DND-41 (cell line): Measurements from ENCODE around the gene CNTRL.
A peak's percentile ranks its signal among the peaks of the same experiment; 100 is the strongest.

Source experiments
- ATAC-seq: fragments of 200-7000 bp; cut with Tn5 transposase; 3 replicates; pipeline ENCODE4 v1.9.1; 2021; ENCODE audit warnings: low read depth; ENCODE audit not compliant: insufficient read depth
- DNase-seq: peaks from one replicate; pipeline ENCODE4 v3.0.0-alpha.2; 2020
- H2AFZ ChIP-seq: 2 replicates; pipeline ENCODE4 v1.6.0; 2012; ENCODE audit warnings: low read depth, low read length
- H3K27ac ChIP-seq: 2 replicates; pipeline ENCODE4 v1.5.1; 2012; ENCODE audit warnings: low read length, inconsistent platforms
- H3K27me3 ChIP-seq: fragments of 200-600 bp; sonication (generic); 2 replicates; pipeline ENCODE4 v1.6.0; 2012; ENCODE audit warnings: low read length, mild to moderate bottlenecking, inconsistent platforms; ENCODE audit not compliant: insufficient read depth, poor library complexity
- H3K36me3 ChIP-seq: 2 replicates; pipeline ENCODE4 v1.5.1; 2012; ENCODE audit warnings: low read length, inconsistent platforms; ENCODE audit not compliant: insufficient read depth
- H3K4me1 ChIP-seq: 2 replicates; pipeline ENCODE4 v1.5.1; 2012; ENCODE audit warnings: mild to moderate bottlenecking, low read length; ENCODE audit not compliant: insufficient read depth
- H3K4me2 ChIP-seq: 2 replicates; pipeline ENCODE4 v1.6.0; 2012; ENCODE audit warnings: mild to moderate bottlenecking, moderate library complexity, low read length, inconsistent platforms; ENCODE audit not compliant: insufficient read depth
- H3K4me3 ChIP-seq, 2 experiments: fragments of 200-600 bp in 1 of 2; shearing (Covaris generic) in 1 of 2; 2 replicates each; pipeline ENCODE4 v1.5.1; 2012 to 2016; ENCODE audit warnings: inconsistent platforms in 2 of 2, low read length in 2 of 2, mild to moderate bottlenecking in 2 of 2, low read depth in 1 of 2, moderate library complexity in 1 of 2
- H3K79me2 ChIP-seq: 2 replicates; pipeline ENCODE4 v1.6.0; 2012; ENCODE audit warnings: low read length, inconsistent platforms; ENCODE audit not compliant: insufficient read depth
- H3K9ac ChIP-seq: 2 replicates; pipeline ENCODE4 v1.6.0; 2012; ENCODE audit warnings: low read depth, mild to moderate bottlenecking, inconsistent platforms, low read length, moderate library complexity
- H3K9me3 ChIP-seq: 2 replicates; pipeline ENCODE4 v1.5.1; 2012; ENCODE audit warnings: low read length, moderate library complexity, mild to moderate bottlenecking, inconsistent platforms; ENCODE audit not compliant: insufficient read depth, severe bottlenecking
- H4K20me1 ChIP-seq: 2 replicates; pipeline ENCODE4 v1.6.0; 2012; ENCODE audit warnings: low read length; ENCODE audit not compliant: insufficient read depth
- CTCF ChIP-seq: IDR thresholded peaks from 2 replicates; pipeline ENCODE4 v1.5.1; 2012; ENCODE audit warnings: borderline replicate concordance, low read length, moderate library complexity, mild to moderate bottlenecking; ENCODE audit not compliant: poor library complexity, severe bottlenecking; ENCODE audit errors: extremely low read depth
- EZH2 ChIP-seq: IDR thresholded peaks from 3 replicates; pipeline ENCODE4 v1.6.1; 2012; ENCODE audit warnings: borderline replicate concordance, low read depth, mild to moderate bottlenecking, moderate library complexity, low read length, inconsistent platforms; ENCODE audit not compliant: severe bottlenecking

The CNTRL gene

GRCh38 chr9:121133104-121133816, 58.5 kb downstream of the CNTRL start:
- Histone ChIP-seq H3K36me3 (peaks cover 52% of the 10 kb centered on the region), H3K4me3 (no peak overlapping the region), H3K27me3 (no peaks in the 10 kb centered on the region), H3K27ac (no peak overlapping the region), H3K4me1 (no peaks in the 10 kb centered on the region), H3K79me2 (peaks cover 14% of the 10 kb centered on the region; the same call in 1 of the 2 replicates), H3K9ac (no peak overlapping the region), H3K9me3 (no peaks in the 10 kb centered on the region), H3K4me2 (no peak overlapping the region), H2AFZ (no peak overlapping the region), H4K20me1 (peaks cover 9% of the 10 kb centered on the region; the same call in 1 of the 2 replicates)
- DNase-seq (peak; percentile 24), ATAC-seq (no peak)
- TF ChIP-seq CTCF = no peak
- no peak for TF ChIP-seq EZH2

GRCh38 chr9:121135642-121136041, 60.9 kb downstream of the CNTRL start:
- no peak for DNase-seq
- Histone ChIP-seq H3K9me3 (no peaks in the 10 kb centered on the region), H3K27me3 (no peaks in the 10 kb centered on the region), H3K4me2 (no peak overlapping the region), H4K20me1 (peaks cover 9% of the 10 kb centered on the region; the same call in 1 of the 2 replicates), H3K9ac (no peak overlapping the region), H3K27ac (no peak overlapping the region), H3K4me1 (no peaks in the 10 kb centered on the region), H3K4me3 (no peak overlapping the region), H3K79me2 (peaks cover 11% of the 10 kb centered on the region; the same call in 1 of the 2 replicates), H3K36me3 (peaks cover 76% of the 10 kb centered on the region), H2AFZ (no peak overlapping the region)
- no peak for ATAC-seq
- TF ChIP-seq CTCF (no peak), EZH2 (no peak)

- TF ChIP-seq CTCF (no peak), EZH2 (no peak)
- DNase-seq (no peak), ATAC-seq (no peak)
- Histone ChIP-seq H2AFZ (no peak overlapping the region), H3K27me3 (no peaks in the 10 kb centered on the region), H3K27ac (no peak overlapping the region), H3K4me3 (no peak overlapping the region), H3K9ac (no peak overlapping the region), H3K9me3 (no peaks in the 10 kb centered on the region), H3K4me1 (no peaks in the 10 kb centered on the region), H4K20me1 (peaks cover 4% of the 10 kb centered on the region; the same call in 1 of the 2 replicates), H3K36me3 (peaks cover 93% of the 10 kb centered on the region), H3K4me2 (no peak overlapping the region), H3K79me2 (peaks cover under 1% of the 10 kb centered on the region; the same call in 1 of the 2 replicates)
Measured at GRCh38 chr9:121138561-121138960, 63.8 kb downstream of the CNTRL start.
